B cell (primary cell): ENCODE results near the gene ZRANB1. TPM values are rescaled to one million over a fixed set of nuclear protein-coding genes. Genes with fewer than 3 reads are reported as not detected.

Experiments
- ATAC-seq: fragments of 200-7000 bp; cut with Tn5 transposase; one replicate; pipeline ENCODE4 v1.10.0; 2021; ENCODE audit warnings: low read depth, mild to moderate bottlenecking, moderate number of reproducible peaks, moderate library complexity
- CTCF ChIA-PET: fragments of 350-600 bp; sonication (Branson Sonifier 250); formaldehyde crosslinking; loops from one replicate; lab custom pipeline; 2021; ENCODE audit warnings: antibody characterized with exemption, inconsistent platforms; lab: Charles Lee
- POLR2A ChIA-PET: fragments of 350-600 bp; sonication (Branson Sonifier 250); formaldehyde crosslinking; loops from one replicate; lab custom pipeline; 2021; ENCODE audit warnings: antibody characterized with exemption; lab: Charles Lee
- DNase-seq: peaks from one replicate; pipeline ENCODE4 v3.0.0; 2013
- H2AFZ ChIP-seq: 2 replicates; pipeline ENCODE4 v1.6.1; 2012; ENCODE audit warnings: mild to moderate bottlenecking, low read depth, low read length; ENCODE audit not compliant: insufficient read depth, poor library complexity, severe bottlenecking
- H3K27ac ChIP-seq, 2 donors: 1 replicate in 1 of 2; 2 replicates in 1 of 2; pipeline ENCODE4 v1.5.1; 2012 to 2013; ENCODE audit warnings: low read length in 2 of 2, mild to moderate bottlenecking in 2 of 2, moderate library complexity in 1 of 2
- H3K27me3 ChIP-seq, 4 experiments: fragments of 200-600 bp in 1 of 4; sonication (generic) in 1 of 4; replicated peaks in 1 of 4; 1 replicate in 2 of 4; 2 replicates in 2 of 4; pipeline versions ENCODE4 v1.6.1 to v1.7.0; 2013 to 2016; ENCODE audit warnings: low read length in 3 of 4, mild to moderate bottlenecking in 2 of 4, mixed read lengths in 1 of 4, moderate library complexity in 1 of 4; ENCODE audit not compliant: insufficient read depth in 4 of 4, control insufficient read depth in 3 of 4; ENCODE audit errors: control extremely low read depth in 1 of 4
- H3K36me3 ChIP-seq, 2 experiments: replicated peaks in 1 of 2; 1 replicate in 1 of 2; 2 replicates in 1 of 2; pipeline versions ENCODE4 v1.6.1 to v1.7.1; 2013; ENCODE audit warnings: low read length in 1 of 2; ENCODE audit not compliant: insufficient read depth in 2 of 2, control insufficient read depth in 1 of 2; ENCODE audit errors: control extremely low read depth in 1 of 2, extremely low read depth in 1 of 2
- H3K4me1 ChIP-seq, 2 donors: fragments of 200-600 bp in 1 of 2; sonication (generic) in 1 of 2; 1 replicate in 1 of 2; 2 replicates in 1 of 2; pipeline versions ENCODE4 v1.5.1 to v1.6.1; 2013 to 2017; ENCODE audit warnings: low read length in 2 of 2; ENCODE audit not compliant: control insufficient read depth in 2 of 2, insufficient read depth in 2 of 2
- H3K4me2 ChIP-seq: replicated peaks from 2 replicates; pipeline ENCODE3; 2012; ENCODE audit warnings: mild to moderate bottlenecking, low read depth, low read length; ENCODE audit not compliant: poor library complexity, severe bottlenecking
- H3K4me3 ChIP-seq, 5 experiments: fragments of 200-600 bp in 1 of 5; sonication (generic) in 1 of 5; 1 replicate in 3 of 5; 2 replicates in 2 of 5; pipeline versions ENCODE4 v1.5.1 to v1.7.0; 2011 to 2016; ENCODE audit warnings: low read length in 4 of 5, mild to moderate bottlenecking in 4 of 5, low read depth in 2 of 5, control low read depth in 1 of 5, moderate library complexity in 1 of 5; ENCODE audit not compliant: insufficient read depth in 1 of 5; ENCODE audit errors: control extremely low read depth in 1 of 5, extremely low read depth in 1 of 5
- H3K79me2 ChIP-seq: fragments of 200-600 bp; sonication (generic); one replicate; pipeline ENCODE4 v1.6.0; 2016; ENCODE audit warnings: low read length; ENCODE audit not compliant: control insufficient read depth, insufficient read depth
- H3K9ac ChIP-seq: fragments of 200-600 bp; sonication (generic); 2 replicates; pipeline ENCODE4 v1.6.1; 2017; ENCODE audit warnings: mild to moderate bottlenecking, low read length, moderate library complexity
- H3K9me3 ChIP-seq, 3 donors: one replicate each; pipeline versions ENCODE4 v1.6.1 to v1.7.1; 2013; ENCODE audit warnings: low read length in 2 of 3; ENCODE audit not compliant: control insufficient read depth in 2 of 3, insufficient read depth in 1 of 3; ENCODE audit errors: control extremely low read depth in 1 of 3
- H4K20me1 ChIP-seq: 2 replicates; pipeline ENCODE4 v1.6.0; 2012; ENCODE audit warnings: mild to moderate bottlenecking, low read length; ENCODE audit not compliant: insufficient read depth, control insufficient read depth, poor library complexity, severe bottlenecking
- H3K27ac Mint-ChIP-seq: one replicate; pipeline ENCODE4 v1.8.0; 2021; ENCODE audit warnings: mixed read lengths
- H3K27me3 Mint-ChIP-seq: one replicate; pipeline ENCODE4 v1.8.0; 2021; ENCODE audit warnings: mixed read lengths
- H3K4me1 Mint-ChIP-seq: one replicate; pipeline ENCODE4 v1.8.0; 2021; ENCODE audit warnings: mixed read lengths
- H3K4me3 Mint-ChIP-seq: one replicate; pipeline ENCODE4 v1.8.0; 2021; ENCODE audit warnings: mixed read lengths
- H3K9me3 Mint-ChIP-seq: one replicate; pipeline ENCODE4 v1.8.0; 2022; ENCODE audit warnings: mixed read lengths; ENCODE audit not compliant: insufficient read depth
- CTCF ChIP-seq: fragments of 200-600 bp; IDR thresholded peaks from one replicate; pipeline ENCODE4 v1.8.0; 2022; ENCODE audit warnings: antibody characterized with exemption, mild to moderate bottlenecking
- EZH2 ChIP-seq: IDR thresholded peaks from 2 replicates; pipeline ENCODE4 v1.6.1; 2012; ENCODE audit warnings: borderline replicate concordance, low read depth, mild to moderate bottlenecking, moderate library complexity, low read length; ENCODE audit not compliant: insufficient read depth, poor library complexity, severe bottlenecking
- WGBS: methylation state at CpG from one replicate; pipeline ENCODE4 v1.1.5; 2013; ENCODE audit warnings: missing lambda C conversion rate; ENCODE audit not compliant: insufficient coverage; 5-methylcytosine and 5-hydroxymethylcytosine counted together
- intact Hi-C: fragments of 100-400 bp; cut with micrococcal nuclease; formaldehyde crosslinking; loops from one replicate; pipeline ENCODE4 v1.10.0; 2022
- polyA minus RNA-seq: library from RNA; depleted of rRNA, polyadenylated mRNA; stranded (reverse); fragments of >200 nt; gene quantifications from 2 replicates; pipeline ENCODE4 v1.2.3, GENCODE V29; 2012
- polyA plus RNA-seq: library from polyadenylated mRNA; depleted of rRNA; stranded (reverse); fragments of >200 nt; gene quantifications from 2 replicates; pipeline ENCODE4 v1.2.3, GENCODE V29; 2012
- total RNA-seq, 2 donors: library from RNA; stranded (reverse); fragments of 120-200 nt in 1 of 2; gene quantifications; 1 replicate in 1 of 2; 2 replicates in 1 of 2; pipeline versions ENCODE4 v1.2.3 to v1.2.4, GENCODE V29; 2013 to 2022

The ZRANB1 gene
- total RNA-seq (28.0 and 29.7 TPM in 2 replicates), polyA plus RNA-seq (6.5 and 8.4 TPM in 2 replicates), polyA minus RNA-seq (8.7 and 12.3 TPM in 2 replicates)
- total RNA-seq (2013) = 24.9 TPM

DNA sequence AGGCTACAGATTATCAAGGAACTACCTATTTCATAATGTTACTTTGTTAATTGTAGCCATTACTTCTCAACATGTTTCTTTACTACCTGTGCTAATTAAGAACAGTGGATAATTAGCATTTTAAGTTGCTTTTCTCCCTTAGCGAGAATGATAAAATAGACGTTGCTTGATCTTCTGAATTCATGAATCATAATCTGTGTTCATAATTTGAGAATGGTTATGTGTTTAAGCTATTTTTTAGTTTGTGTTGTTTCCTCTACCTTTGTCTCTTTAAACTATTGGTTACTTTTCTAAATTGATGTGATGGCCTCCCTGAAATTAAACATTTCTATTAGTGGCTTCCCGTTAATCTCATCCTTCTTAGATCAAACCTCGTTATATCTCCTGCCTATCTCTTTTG lies at the start of gene ZRANB1:
TSS of gene ZRANB1 (plus strand) at position 301 of the 400 bp plus-strand sequence. CDS start 371 bp downstream, outside the sequence.
- WGBS = no CpG with 5 or more reads among the region's 4 CpGs
- DNase-seq (no peak), ATAC-seq (no peak)
- H3K4me2 ChIP-seq = no peak within 1 kb of the TSS
- H4K20me1 ChIP-seq = peaks cover 82% of the 10 kb centered on the region
- H3K9ac ChIP-seq = no peak within 1 kb of the TSS
- H3K9me3 ChIP-seq = no peaks in the 10 kb centered on the region
- Mint-ChIP-seq H3K4me1 (peaks cover 44% of the 10 kb centered on the region), H3K4me3 (no peak within 1 kb of the TSS), H3K9me3 (no peaks in the 10 kb centered on the region), H3K27ac (no peak within 1 kb of the TSS), H3K27me3 (no peaks in the 10 kb centered on the region)
- POLR2A ChIA-PET = no interaction called here
- CTCF ChIA-PET = no interaction called here
- intact Hi-C loops = no loop called here
- peaks cover 98% of the 10 kb centered on the region for H3K79me2 ChIP-seq
- H3K4me3 ChIP-seq = no peak within 1 kb of the TSS
- H3K27me3 ChIP-seq = no peaks in the 10 kb centered on the region
- H3K36me3 ChIP-seq = peaks cover 0 to 12% of the 10 kb centered on the region in 2 experiments
- no peak within 1 kb of the TSS for H2AFZ ChIP-seq
- H3K27ac ChIP-seq = no peak within 1 kb of the TSS
- TF ChIP-seq EZH2 = no peak
- no peak for TF ChIP-seq CTCF
- no peaks in the 10 kb centered on the region for H3K4me1 ChIP-seq

GRCh38 chr10:124892905-124893304 lies 49.0 kb upstream of the ZRANB1 start:
- TF ChIP-seq EZH2 = no peak
- no peak for TF ChIP-seq CTCF
- no peaks in the 10 kb centered on the region for H3K4me1 Mint-ChIP-seq
- no peak overlapping the region for H3K9ac ChIP-seq
- CTCF ChIA-PET = no interaction called here
- H3K27me3 Mint-ChIP-seq = peaks cover 14% of the 10 kb centered on the region
- H4K20me1 ChIP-seq = no peaks in the 10 kb centered on the region
- no peak overlapping the region for H3K4me3 Mint-ChIP-seq
- H3K4me1 ChIP-seq = no peaks in the 10 kb centered on the region
- H3K27me3 ChIP-seq = no peaks in the 10 kb centered on the region
- no peaks in the 10 kb centered on the region for H3K79me2 ChIP-seq
- no peak overlapping the region for H3K27ac Mint-ChIP-seq
- no peak overlapping the region for H3K4me3 ChIP-seq
- H2AFZ ChIP-seq = no peak overlapping the region
- no peaks in the 10 kb centered on the region for H3K36me3 ChIP-seq
- POLR2A ChIA-PET = no interaction called here
- DNase-seq (no peak), ATAC-seq (no peak)
- intact Hi-C loops = no loop called here
- H3K9me3 Mint-ChIP-seq = no peaks in the 10 kb centered on the region
- WGBS = 86% methylated on average over 1 of the region's 2 CpGs
- H3K9me3 ChIP-seq = no peaks in the 10 kb centered on the region
- no peak overlapping the region for H3K27ac ChIP-seq
- H3K4me2 ChIP-seq = no peak overlapping the region
